Panc1 (cell line): Measurements from ENCODE around the gene CDHR4.

Experiments used
- CTCF ChIP-seq: fragments of 450-650 bp; IDR thresholded peaks from 2 replicates; pipeline ENCODE4 v1.5.1; 2017; ENCODE audit warnings: mild to moderate bottlenecking
- POLR2AphosphoS5 ChIP-seq: IDR thresholded peaks from 2 replicates; pipeline ENCODE4 v1.6.1; 2012; ENCODE audit warnings: mild to moderate bottlenecking, low read depth, low read length, moderate library complexity
- REST ChIP-seq, 2 experiments: IDR thresholded peaks; 2 replicates each; pipeline ENCODE4 v1.6.1; 2011 to 2012; ENCODE audit warnings: low read depth in 2 of 2, control low read depth in 1 of 2, low read length in 1 of 2, mild to moderate bottlenecking in 1 of 2, moderate library complexity in 1 of 2; ENCODE audit not compliant: insufficient read depth in 1 of 2
- TCF7L2 ChIP-seq: IDR thresholded peaks from 2 replicates; pipeline ENCODE4 v1.6.1; 2011; ENCODE audit warnings: mild to moderate bottlenecking, low read depth, low read length, inconsistent platforms

- TF ChIP-seq TCF7L2 (no peak), CTCF (no peak), POLR2AphosphoS5 (no peak), REST (IDR thresholded peaks at IDR 0.05; ENCODE audit: insufficient read depth in 1 of 2, low read depth in 2 of 2, low read length in 1 of 2) (no peak)
These were observed 6.4 kb upstream of the CDHR4 start for GRCh38 chr3:49805897-49806701.
